Lung microvascular endothelial cell (primary cell): Measurements from ENCODE around the gene C11orf21. TPM values are rescaled to one million over a fixed set of nuclear protein-coding genes. Genes with fewer than 3 reads are reported as not detected.
A peak's percentile ranks its signal among the peaks of the same experiment; 100 is the strongest.

ENCODE experiments used
- DNase-seq, 2 donors: peaks; one replicate each; pipeline versions ENCODE4 v3.0.0 to v3.0.0-alpha.2; 2010; ENCODE audit warnings: low read depth in 2 of 2
- total RNA-seq: library from RNA; depleted of rRNA; stranded (reverse); fragments of >200 nt; gene quantifications from 2 replicates; pipeline ENCODE4 v1.2.1, GENCODE V29; 2014

C11orf21 gene
- total RNA-seq, 1 donor from 2014 or later = not detected

- no peak for DNase-seq
Measured at GRCh38 chr11:2271327-2272227, 30.1 kb downstream of the C11orf21 start.

DNA sequence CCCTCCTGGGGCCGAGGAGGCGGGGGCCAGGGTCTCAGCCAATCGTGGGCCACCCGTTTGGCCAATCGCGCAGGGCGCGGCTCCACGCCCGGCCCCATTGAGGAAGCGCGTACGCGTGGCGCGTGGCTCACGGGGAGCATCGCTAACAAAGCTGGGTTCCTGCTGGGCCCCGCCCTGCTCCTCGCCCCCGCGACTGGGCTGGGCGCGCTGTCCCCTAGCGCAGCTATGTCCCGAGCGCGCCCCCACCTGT is 30.7 kb downstream of the C11orf21 start:
- DNase-seq = no peak

- no peak for DNase-seq
Measured at GRCh38 chr11:2270322-2271076, 31.2 kb downstream of the C11orf21 start, which contains the start of gene ASCL2. Gene ASCL2 (minus strand): TSS chr11:2270588. CDS start chr11:2270332, 256 bp downstream.

DNA sequence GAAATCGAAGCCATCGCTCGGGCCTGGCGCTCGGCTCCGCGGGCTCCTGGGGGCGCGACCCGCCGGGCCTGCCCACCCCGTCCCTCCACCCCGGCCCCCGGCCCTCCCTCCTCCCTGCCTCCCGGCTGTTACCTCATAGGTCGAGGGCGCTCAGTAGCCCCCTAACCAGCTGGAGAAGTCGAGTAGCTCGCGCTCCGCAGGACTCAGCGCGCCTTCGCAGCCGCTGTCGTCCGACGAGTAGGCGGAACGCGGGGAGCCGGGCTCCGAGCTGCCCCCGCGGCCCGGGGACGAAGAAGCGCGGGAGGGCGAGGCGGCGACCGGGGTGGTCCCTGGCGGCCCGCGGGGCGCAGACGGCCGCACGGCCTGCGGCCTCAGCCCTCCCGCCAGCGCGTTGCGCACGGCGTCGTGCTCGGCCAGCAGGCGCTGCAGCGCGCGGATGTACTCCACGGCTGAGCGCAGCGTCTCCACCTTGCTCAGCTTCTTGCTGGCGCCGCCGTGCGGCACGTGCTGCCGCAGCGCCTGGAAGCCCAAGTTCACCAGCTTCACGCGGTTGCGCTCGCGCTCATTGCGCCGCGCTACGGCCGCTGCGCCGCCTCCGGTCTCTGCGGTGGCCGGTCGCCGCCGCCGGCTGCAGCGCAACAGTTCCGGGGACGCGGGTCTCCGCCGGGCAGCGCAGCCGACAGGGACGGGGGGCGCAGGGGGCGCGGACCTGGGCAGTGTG is 32.0 kb downstream of the C11orf21 start:
- peak; percentile 56 to 64 for DNase-seq

GRCh38 chr11:2268729-2269600 is 32.8 kb downstream of the C11orf21 start:
- no peak for DNase-seq

DNA sequence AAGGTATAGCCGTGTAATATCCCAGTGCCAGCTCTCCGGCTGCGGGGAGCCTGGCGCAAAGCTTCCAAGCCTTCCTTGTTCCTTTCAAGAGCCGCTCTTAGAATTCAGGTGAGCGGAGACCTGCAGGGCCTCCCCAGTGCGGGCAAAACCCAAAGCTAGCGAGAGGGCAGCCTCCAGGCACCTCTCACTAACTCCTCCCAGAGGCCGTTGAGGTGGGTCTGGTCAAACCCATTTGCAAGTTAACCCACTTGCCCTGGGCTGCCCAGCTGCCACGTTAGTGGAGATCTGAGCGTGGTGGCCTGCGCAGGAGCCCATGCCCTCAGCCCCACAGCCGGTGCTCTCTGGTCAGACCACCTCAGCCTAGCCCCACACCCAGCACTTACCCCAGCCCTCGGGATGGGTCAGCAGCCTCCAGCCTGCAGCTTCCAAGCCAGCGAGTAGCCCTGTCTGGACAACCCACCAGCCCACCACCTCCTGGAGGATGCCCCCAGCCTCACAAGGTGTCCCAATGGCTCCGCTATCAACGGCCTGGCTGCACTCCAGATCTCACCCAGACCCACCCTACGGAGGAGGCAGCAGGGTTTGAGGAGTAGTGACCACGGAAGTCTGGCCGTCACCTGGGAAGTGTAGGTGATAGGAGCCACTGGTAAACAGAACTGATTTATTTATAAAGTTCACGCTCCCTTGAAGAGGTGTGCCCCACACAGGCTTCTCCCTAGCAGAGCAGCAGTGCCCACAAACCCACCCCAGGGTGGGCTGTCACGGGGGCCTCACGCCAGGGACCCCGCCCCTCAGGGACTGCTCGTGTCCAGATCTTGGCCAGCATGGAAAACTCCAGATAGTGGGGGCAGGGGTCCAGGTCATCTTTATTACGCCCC is 33.6 kb downstream of the C11orf21 start:
- no peak for DNase-seq

GRCh38 chr11:2267306-2267850 is 34.3 kb downstream of the C11orf21 start:
- no peak for DNase-seq

GRCh38 chr11:2266586-2267305 is 35.0 kb downstream of the C11orf21 start:
- no peak for DNase-seq

GRCh38 chr11:2265854-2266585 is 35.7 kb downstream of the C11orf21 start:
- DNase-seq = no peak

GRCh38 chr11:2265396-2265795 is 36.3 kb downstream of the C11orf21 start:
- DNase-seq = no peak

- DNase-seq = no peak
Measured at GRCh38 chr11:2264366-2265053, 37.2 kb downstream of the C11orf21 start.

- no peak for DNase-seq
Measured at GRCh38 chr11:2263724-2264360, 37.9 kb downstream of the C11orf21 start.

- DNase-seq = no peak
Measured at GRCh38 chr11:2263071-2263565, 38.6 kb downstream of the C11orf21 start.

DNA sequence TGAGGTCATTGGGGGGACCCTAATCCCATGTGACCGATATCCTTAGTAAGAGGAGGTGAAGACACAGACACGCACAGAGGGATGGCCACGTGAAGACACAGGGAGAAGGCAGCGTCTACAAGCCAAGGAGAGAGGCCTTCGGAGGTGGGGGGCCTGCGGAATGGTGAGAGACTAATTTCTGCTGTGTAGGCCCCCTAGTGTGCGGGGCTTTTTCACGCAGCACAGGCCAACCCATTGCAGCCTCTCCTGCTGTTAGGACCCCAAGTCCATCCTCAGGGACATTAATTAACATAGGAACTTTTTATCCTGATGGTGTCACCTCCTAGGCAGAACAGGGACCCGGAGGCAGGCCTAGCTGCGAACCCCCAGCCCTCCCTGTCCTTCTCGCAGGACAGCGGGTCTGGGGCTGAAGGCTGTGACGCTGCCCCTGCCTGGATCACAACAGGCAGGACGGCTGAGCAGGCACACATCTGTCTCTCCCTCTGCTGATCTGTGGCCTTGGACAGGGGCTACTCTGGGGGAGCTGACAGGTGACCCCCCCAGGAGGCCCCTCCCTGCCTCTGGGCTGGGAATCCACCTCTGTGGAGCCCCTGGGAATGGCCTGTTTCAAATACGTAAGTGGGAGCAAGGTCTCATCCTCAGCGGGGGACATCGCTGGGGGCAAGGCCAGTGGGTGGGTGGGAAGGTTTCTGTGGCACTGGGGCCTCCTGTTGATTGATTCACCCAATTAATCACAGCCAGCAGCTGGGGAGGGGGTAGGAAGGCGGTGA is 39.2 kb downstream of the C11orf21 start:
- no peak for DNase-seq

GRCh38 chr11:2261436-2262230 is 40.1 kb downstream of the C11orf21 start:
- DNase-seq = no peak
